GM12891 (cell line): ENCODE measurements around the gene RNF25.

Source experiments
- POLR2A ChIP-seq: IDR thresholded peaks from 2 replicates; pipeline ENCODE4 v1.6.1; 2011; ENCODE audit warnings: low read depth, low read length, control low read depth
- POLR2AphosphoS5 ChIP-seq: IDR thresholded peaks from 2 replicates; pipeline ENCODE4 v1.6.1; 2011; ENCODE audit warnings: low read depth, low read length, control low read depth
- TAF1 ChIP-seq: IDR thresholded peaks from 2 replicates; pipeline ENCODE4 v1.6.1; 2011; ENCODE audit warnings: low read depth, low read length, control low read depth

- TF ChIP-seq POLR2A (no peak), TAF1 (no peak), POLR2AphosphoS5 (no peak)
Observed at GRCh38 chr2:218680061-218680460, 8.3 kb upstream of the RNF25 start.
